Parathyroid adenoma (tissue), 2 donors: ENCODE results near the gene HS3ST5.

Experiments
- H2AFZ ChIP-seq: fragments of 300-600 bp; sonication (generic); one replicate; pipeline ENCODE4 v1.7.0; 2017; ENCODE audit warnings: antibody characterized with exemption, mild to moderate bottlenecking
- H3K27ac ChIP-seq: fragments of 300-600 bp; sonication (generic); one replicate; pipeline ENCODE4 v1.7.0; 2017
- H3K27me3 ChIP-seq: fragments of 300-600 bp; sonication (generic); one replicate; pipeline ENCODE4 v1.7.0; 2017; ENCODE audit warnings: low read length; ENCODE audit not compliant: control insufficient read depth, insufficient read depth
- H3K36me3 ChIP-seq: fragments of 300-600 bp; sonication (generic); one replicate; pipeline ENCODE4 v1.7.0; 2017; ENCODE audit warnings: low read length; ENCODE audit not compliant: control insufficient read depth, insufficient read depth
- H3K4me1 ChIP-seq: fragments of 300-600 bp; sonication (generic); one replicate; pipeline ENCODE4 v1.7.0; 2017; ENCODE audit warnings: control low read depth
- H3K4me2 ChIP-seq: fragments of 300-600 bp; sonication (generic); one replicate; pipeline ENCODE4 v1.7.0; 2017; ENCODE audit warnings: low read length
- H3K4me3 ChIP-seq: fragments of 300-600 bp; sonication (generic); one replicate; pipeline ENCODE4 v1.7.0; 2017; ENCODE audit warnings: low read depth, low read length
- H3K79me2 ChIP-seq: fragments of 300-600 bp; sonication (generic); one replicate; pipeline ENCODE4 v1.7.0; 2017; ENCODE audit warnings: control low read depth
- H3K9ac ChIP-seq: fragments of 300-600 bp; sonication (generic); one replicate; pipeline ENCODE4 v1.7.0; 2017; ENCODE audit warnings: mild to moderate bottlenecking
- H3K9me3 ChIP-seq: fragments of 300-600 bp; sonication (generic); one replicate; pipeline ENCODE4 v1.7.0; 2017; ENCODE audit warnings: low read length; ENCODE audit not compliant: control insufficient read depth
- TF ChIP-seq, protein P1 (sequence below): fragments of 300-600 bp; sonication (generic); IDR thresholded peaks from one replicate; pipeline ENCODE4 v1.7.0; 2017; ENCODE audit warnings: antibody characterized with exemption, mild to moderate bottlenecking
- donor health status: primary hyperparathyroidism.

Gene HS3ST5

DNA sequence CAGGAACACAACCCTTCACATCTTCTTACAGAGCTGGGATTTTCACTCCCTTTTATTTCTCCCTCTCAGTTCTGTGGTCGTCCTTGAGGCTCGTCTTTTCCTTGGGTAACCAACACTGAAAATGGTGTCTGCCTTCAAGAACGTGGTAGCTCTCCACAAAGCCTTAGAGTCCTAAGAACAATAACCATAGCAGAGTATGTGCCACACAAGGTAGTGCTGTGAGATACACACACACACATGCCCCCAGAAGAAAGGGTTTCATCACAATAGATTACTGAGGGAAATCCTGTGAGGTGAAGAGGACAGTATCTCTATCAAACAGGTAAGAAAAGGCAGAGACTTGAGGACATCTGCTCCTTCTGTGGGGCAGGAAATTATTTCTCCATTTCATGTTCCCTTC is 267.0 kb downstream of the HS3ST5 start:
- Histone ChIP-seq H3K27me3 (no peaks in the 10 kb centered on the region), H3K27ac (no peak overlapping the region), H2AFZ (no peak overlapping the region), H3K4me1 (no peaks in the 10 kb centered on the region), H3K9ac (no peak overlapping the region), H3K36me3 (no peaks in the 10 kb centered on the region), H3K4me3 (no peak overlapping the region), H3K9me3 (no peaks in the 10 kb centered on the region), H3K4me2 (no peak overlapping the region), H3K79me2 (no peaks in the 10 kb centered on the region)
- TF ChIP-seq, protein P1, sequence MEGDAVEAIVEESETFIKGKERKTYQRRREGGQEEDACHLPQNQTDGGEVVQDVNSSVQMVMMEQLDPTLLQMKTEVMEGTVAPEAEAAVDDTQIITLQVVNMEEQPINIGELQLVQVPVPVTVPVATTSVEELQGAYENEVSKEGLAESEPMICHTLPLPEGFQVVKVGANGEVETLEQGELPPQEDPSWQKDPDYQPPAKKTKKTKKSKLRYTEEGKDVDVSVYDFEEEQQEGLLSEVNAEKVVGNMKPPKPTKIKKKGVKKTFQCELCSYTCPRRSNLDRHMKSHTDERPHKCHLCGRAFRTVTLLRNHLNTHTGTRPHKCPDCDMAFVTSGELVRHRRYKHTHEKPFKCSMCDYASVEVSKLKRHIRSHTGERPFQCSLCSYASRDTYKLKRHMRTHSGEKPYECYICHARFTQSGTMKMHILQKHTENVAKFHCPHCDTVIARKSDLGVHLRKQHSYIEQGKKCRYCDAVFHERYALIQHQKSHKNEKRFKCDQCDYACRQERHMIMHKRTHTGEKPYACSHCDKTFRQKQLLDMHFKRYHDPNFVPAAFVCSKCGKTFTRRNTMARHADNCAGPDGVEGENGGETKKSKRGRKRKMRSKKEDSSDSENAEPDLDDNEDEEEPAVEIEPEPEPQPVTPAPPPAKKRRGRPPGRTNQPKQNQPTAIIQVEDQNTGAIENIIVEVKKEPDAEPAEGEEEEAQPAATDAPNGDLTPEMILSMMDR = no peak

DNA sequence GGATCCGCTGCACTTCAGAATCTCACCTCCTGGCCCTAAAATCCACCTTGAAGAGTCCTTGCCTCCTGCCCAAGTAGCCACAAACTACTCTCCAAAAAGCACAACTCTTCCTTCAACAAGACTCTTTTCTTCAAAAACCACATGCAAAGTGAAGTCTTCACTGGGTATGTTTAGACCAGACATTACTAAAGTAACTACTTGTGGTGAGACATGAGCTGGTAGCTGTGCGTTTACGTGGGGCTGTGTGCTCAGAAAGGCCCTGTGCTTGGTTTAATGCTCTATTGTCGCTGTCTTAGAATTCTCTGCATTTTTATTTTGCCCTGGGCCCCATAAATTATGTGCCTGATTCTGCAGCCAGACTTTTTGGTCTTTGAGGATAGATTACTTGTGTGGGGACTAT is 267.5 kb downstream of the HS3ST5 start:
- no peaks in the 10 kb centered on the region for H3K27me3 ChIP-seq
- H3K4me1 ChIP-seq = no peaks in the 10 kb centered on the region
- H3K4me3 ChIP-seq = no peak overlapping the region
- TF ChIP-seq, protein P1 = no peak
- H2AFZ ChIP-seq = no peak overlapping the region
- no peak overlapping the region for H3K9ac ChIP-seq
- no peak overlapping the region for H3K4me2 ChIP-seq
- H3K36me3 ChIP-seq = no peaks in the 10 kb centered on the region
- no peaks in the 10 kb centered on the region for H3K79me2 ChIP-seq
- H3K9me3 ChIP-seq = no peaks in the 10 kb centered on the region
- H3K27ac ChIP-seq = no peak overlapping the region

DNA sequence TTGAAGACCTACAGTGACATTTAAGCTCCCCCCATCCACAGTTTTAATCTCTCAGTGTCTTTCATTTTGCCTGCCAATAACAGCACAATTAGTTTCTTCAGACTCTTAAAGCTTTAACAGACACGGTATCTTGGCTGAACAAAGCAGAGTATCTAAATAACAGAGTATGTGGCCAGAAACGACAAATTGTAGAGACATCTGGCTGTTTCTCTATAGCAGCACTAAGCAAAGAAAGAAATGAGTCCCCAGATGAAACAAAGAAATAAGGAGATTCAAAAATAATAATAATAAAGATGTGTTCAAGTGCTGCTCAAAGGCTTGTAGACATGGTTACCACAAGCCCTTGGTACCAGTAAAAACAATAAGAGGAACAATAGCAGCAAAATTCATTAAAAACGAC is 274.1 kb downstream of the HS3ST5 start:
- Histone ChIP-seq H3K79me2 (no peaks in the 10 kb centered on the region), H3K9ac (no peak overlapping the region), H3K4me3 (no peak overlapping the region), H2AFZ (no peak overlapping the region), H3K9me3 (no peaks in the 10 kb centered on the region), H3K4me1 (no peaks in the 10 kb centered on the region), H3K36me3 (no peaks in the 10 kb centered on the region), H3K4me2 (no peak overlapping the region), H3K27ac (no peak overlapping the region), H3K27me3 (no peaks in the 10 kb centered on the region)
- TF ChIP-seq, protein P1 = no peak

DNA sequence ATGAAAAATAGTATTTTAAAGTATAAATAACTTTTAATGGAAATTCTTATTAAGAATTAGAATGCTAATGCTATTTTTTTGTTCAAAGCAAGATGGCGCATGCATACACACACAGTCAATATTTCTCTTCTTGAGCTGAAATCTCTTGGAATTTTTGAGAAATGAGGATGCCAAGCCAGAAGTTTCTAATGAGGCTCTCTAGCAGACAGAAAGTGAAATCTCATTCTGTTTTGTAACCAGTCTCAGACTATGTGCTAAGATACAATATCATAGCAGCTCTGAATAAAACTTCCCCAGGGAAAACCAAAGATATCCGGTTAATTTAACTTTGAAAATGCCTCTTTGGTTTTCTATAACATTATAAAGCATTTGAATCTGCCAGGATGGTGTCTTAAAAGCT is 274.7 kb downstream of the HS3ST5 start:
- Histone ChIP-seq H3K79me2 (no peaks in the 10 kb centered on the region), H3K27ac (no peak overlapping the region), H3K36me3 (no peaks in the 10 kb centered on the region), H3K27me3 (no peaks in the 10 kb centered on the region), H2AFZ (no peak overlapping the region), H3K9me3 (no peaks in the 10 kb centered on the region), H3K9ac (no peak overlapping the region), H3K4me2 (no peak overlapping the region), H3K4me3 (no peak overlapping the region), H3K4me1 (no peaks in the 10 kb centered on the region)
- TF ChIP-seq, protein P1 = no peak

DNA sequence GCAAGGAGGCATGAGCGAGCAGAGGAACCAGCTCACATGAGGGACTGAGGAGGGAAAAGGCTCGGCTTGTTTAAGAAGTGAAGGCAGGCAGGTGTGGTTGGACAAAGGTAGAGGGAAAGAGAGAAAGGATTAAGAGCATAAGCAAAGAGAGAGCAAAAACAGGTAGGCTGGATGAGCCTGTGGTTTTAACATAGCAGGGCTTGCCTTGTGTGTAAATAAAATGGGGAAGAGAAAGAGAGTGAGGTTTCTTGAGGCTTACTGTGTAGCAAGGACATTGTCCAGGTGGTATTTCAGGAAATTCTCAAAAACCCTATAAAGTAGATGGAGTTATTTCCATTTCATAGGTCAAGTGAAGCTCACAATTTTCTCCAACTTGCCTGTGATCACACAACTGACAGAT is 278.0 kb downstream of the HS3ST5 start:
- no peaks in the 10 kb centered on the region for H3K36me3 ChIP-seq
- H3K9me3 ChIP-seq = no peaks in the 10 kb centered on the region
- H3K27me3 ChIP-seq = no peaks in the 10 kb centered on the region

More for the DNA sequence above, 278.0 kb downstream of the HS3ST5 start:
- H3K79me2 ChIP-seq = no peaks in the 10 kb centered on the region
- H3K9ac ChIP-seq = no peak overlapping the region
- H3K4me1 ChIP-seq = no peaks in the 10 kb centered on the region
- H3K4me2 ChIP-seq = no peak overlapping the region
- no peak overlapping the region for H2AFZ ChIP-seq
- no peak overlapping the region for H3K4me3 ChIP-seq
- no peak overlapping the region for H3K27ac ChIP-seq
- TF ChIP-seq, protein P1 = no peak
